A549 treated with DMSO at 1 μM for 4 hours (cell line): ENCODE measurements around the gene CSAG3. TPM values are rescaled to one million over a fixed set of nuclear protein-coding genes. Genes with fewer than 3 reads are reported as not detected.

Source experiments
- total RNA-seq: library from RNA; stranded (reverse); fragments of 200-300 nt; extraction: Qiagen RNA extraction; gene quantifications from 5 replicates; pipeline ENCODE4 v1.2.3, GENCODE V29; 2022; ENCODE audit warnings: low read depth

The CSAG3 gene
- not detected in 5 replicates for total RNA-seq

DNA sequence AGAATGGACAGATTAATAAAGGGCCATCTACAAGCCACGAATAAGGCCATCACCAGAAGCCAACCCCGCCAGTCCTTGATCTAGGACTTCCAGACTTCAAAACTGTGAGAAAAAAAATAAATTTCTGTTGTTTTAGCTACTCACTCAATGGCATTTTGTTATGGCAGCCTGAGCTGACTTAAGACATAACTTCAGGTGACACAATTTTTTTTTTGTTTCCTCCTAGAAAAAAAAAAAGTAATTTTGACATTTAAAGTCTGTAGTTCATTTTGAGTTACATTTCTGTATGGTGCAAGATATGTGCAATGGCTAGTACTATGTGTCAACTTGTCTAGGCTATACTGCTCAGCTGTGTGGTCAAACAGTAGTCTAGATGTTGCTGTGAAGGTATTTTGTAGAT, at the start of gene CSAG3:
Gene CSAG3 (plus strand): TSS at position 301 of the 400 bp plus-strand sequence.

DNA sequence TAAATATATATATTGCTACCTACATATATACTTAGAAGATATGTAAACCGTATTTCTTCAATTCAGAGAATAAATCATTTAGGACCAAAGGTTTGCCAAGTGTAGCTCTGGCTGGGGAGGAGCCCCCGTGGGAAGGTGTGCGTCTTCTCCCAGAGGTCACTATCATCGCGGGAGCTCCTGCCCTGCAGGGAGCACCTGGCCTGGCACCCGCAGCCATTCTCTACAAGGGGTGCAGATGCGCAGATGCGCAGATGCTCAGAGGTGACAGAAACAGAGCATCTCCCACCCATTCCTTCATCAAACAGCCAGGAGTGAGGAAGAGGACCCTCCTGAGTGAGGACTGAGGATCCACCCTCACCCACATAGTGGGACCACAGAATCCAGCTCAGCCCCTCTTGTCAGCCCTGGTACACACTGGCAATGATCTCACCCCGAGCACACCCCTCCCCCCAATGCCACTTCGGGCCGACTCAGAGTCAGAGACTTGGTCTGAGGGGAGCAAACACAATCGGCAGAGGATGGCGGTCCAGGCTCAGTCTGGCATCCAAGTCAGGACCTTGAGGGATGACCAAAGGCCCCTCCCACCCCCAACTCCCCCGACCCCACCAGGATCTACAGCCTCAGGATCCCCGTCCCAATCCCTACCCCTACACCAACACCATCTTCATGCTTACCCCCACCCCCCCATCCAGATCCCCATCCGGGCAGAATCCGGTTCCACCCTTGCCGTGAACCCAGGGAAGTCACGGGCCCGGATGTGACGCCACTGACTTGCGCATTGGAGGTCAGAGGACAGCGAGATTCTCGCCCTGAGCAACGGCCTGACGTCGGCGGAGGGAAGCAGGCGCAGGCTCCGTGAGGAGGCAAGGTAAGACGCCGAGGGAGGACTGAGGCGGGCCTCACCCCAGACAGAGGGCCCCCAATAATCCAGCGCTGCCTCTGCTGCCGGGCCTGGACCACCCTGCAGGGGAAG, 44.9 kb upstream of the CSAG3 start, which contains the start of gene MAGEA2B:
Gene MAGEA2B (plus strand): TSS at position 814 of the 973 bp plus-strand sequence. CDS start 2,479 bp downstream, outside the sequence.

DNA sequence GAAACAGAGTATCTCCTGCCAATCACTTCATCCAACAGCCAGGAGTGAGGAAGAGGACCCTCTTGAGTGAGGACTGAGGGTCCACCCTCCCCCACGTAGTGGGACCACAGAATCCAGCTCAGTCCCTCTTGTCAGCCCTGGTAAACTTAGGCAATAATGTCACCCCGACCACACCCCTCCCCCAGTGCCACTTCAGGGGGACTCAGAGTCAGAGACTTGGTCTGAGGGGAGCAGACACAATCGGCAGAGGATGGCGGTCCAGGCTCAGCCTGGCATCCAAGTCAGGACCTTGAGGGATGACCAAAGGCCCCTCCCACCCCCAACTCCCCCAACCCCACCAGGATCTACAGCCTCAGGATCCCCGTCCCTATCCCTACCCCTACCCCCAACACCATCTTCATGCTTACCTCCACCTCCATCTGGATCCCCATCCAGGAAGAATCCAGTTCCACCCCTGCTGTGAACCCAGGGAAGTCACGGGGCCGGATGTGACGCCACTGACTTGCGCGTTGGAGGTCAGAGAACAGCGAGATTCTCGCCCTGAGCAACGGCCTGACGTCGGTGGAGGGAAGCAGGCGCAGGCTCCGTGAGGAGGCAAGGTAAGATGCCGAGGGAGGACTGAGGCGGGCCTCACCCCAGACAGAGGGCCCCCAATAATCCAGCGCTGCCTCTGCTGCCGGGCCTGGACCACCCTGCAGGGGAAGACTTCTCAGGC, 25.6 kb upstream of the CSAG3 start, which contains the start of the genes CSAG1 and MAGEA12:
Gene CSAG1 (minus strand): TSS at position 461 of the 715 bp plus-strand sequence. CDS start 1,261 bp downstream, outside the sequence.
Gene MAGEA12 (plus strand): TSS at position 497 of the 715 bp plus-strand sequence. CDS start 2,405 bp downstream, outside the sequence.

DNA sequence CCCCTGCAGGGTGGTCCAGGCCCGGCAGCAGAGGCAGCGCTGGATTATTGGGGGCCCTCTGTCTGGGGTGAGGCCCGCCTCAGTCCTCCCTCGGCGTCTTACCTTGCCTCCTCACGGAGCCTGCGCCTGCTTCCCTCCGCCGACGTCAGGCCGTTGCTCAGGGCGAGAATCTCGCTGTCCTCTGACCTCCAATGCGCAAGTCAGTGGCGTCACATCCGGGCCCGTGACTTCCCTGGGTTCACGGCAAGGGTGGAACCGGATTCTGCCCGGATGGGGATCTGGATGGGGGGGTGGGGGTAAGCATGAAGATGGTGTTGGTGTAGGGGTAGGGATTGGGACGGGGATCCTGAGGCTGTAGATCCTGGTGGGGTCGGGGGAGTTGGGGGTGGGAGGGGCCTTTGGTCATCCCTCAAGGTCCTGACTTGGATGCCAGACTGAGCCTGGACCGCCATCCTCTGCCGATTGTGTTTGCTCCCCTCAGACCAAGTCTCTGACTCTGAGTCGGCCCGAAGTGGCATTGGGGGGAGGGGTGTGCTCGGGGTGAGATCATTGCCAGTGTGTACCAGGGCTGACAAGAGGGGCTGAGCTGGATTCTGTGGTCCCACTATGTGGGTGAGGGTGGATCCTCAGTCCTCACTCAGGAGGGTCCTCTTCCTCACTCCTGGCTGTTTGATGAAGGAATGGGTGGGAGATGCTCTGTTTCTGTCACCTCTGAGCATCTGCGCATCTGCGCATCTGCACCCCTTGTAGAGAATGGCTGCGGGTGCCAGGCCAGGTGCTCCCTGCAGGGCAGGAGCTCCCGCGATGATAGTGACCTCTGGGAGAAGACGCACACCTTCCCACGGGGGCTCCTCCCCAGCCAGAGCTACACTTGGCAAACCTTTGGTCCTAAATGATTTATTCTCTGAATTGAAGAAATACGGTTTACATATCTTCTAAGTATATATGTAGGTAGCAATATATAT, 5.0 kb upstream of the CSAG3 start, which contains the start of gene MAGEA2:
Gene MAGEA2 (minus strand): TSS at position 157 of the 965 bp plus-strand sequence. CDS start 2,479 bp downstream, outside the sequence.

DNA sequence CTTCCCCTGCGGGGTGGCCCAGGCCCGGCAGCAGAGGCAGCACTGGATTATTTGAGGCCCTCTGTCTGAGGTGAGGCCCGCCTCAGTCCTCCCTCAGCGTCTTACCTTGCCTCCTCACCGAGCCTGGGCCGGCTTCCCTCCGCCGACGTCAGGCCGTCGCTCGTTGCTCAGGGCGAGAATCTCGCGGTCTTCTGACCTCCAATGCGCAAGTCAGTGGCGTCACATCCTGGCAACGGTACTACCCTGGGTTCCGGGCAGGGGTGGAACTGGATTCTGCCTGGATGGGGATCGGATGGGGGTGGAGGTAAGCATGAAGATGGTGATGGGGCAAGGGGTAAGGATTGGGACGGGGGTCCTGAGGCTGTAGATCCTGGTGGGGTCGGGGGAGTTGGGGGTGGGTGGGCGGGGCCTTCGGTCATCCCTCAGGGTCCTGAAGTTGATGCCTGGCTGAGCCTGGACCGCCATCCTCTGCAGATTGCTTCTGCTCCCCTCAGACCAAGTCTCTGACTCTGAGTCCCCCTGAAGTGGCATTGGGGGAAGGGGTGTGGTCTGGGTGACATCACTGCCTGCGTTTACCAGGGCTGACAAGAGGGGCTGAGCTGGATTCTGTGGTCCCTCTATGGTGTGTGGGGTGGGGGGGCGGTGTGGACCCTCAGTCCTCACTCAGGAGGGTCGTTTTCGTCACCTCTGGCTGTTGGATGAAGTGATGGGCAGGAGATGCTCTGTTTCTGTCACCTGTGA, 10.7 kb downstream of the CSAG3 start, which contains the start of gene MAGEA6:
Gene MAGEA6 (minus strand): TSS at position 141 of the 741 bp plus-strand sequence. CDS start 2,039 bp downstream, outside the sequence.

Other genes starting within 250 kb of the CSAG3 start
- 0.22 to 0.27 TPM (median 0.24 TPM) in 5 replicates for gene GABRQ, start 121.3 kb upstream of the CSAG3 start, total RNA-seq
- gene MAGEA3, start 60.4 kb upstream of the CSAG3 start, total RNA-seq = 2.8 to 5.4 TPM (median 3.4 TPM) in 5 replicates
- gene CSAG2, start 49.9 kb upstream of the CSAG3 start, total RNA-seq = not detected in 5 replicates
- gene MAGEA2B, start 44.6 kb upstream of the CSAG3 start, total RNA-seq = 0.12 TPM in 1 of 5 replicates, not detected in the others
- gene CSAG1, start 25.5 kb upstream of the CSAG3 start, total RNA-seq = 0.18 to 0.38 TPM (median 0.30 TPM) in 4 of 5 replicates, not detected in the other
- gene MAGEA12, start 25.5 kb upstream of the CSAG3 start, total RNA-seq = 0.15 to 0.24 TPM (median 0.17 TPM) in 5 replicates
- 0.07 to 0.13 TPM (median 0.09 TPM) in 3 of 5 replicates, not detected in the others for gene MAGEA2, start 5.4 kb upstream of the CSAG3 start, total RNA-seq
- 11.6 to 13.0 TPM (median 12.7 TPM) in 5 replicates for gene MAGEA6, start 10.5 kb downstream of the CSAG3 start, total RNA-seq
- gene CETN2, start 71.5 kb downstream of the CSAG3 start, total RNA-seq = 68.5 to 78.5 TPM (median 73.4 TPM) in 5 replicates
- 39.7 to 43.4 TPM (median 41.6 TPM) in 5 replicates for gene NSDHL, start 71.8 kb downstream of the CSAG3 start, total RNA-seq
- gene ZNF185, start 138.8 kb downstream of the CSAG3 start, total RNA-seq = 6.3 to 8.1 TPM (median 7.4 TPM) in 5 replicates
- not detected in 5 replicates for gene PNMA5, start 234.9 kb downstream of the CSAG3 start, total RNA-seq